ENCODE results near the gene NEURL3.

Gene NEURL3

GRCh38 chr2:96508521-96509113 is 3.5 kb upstream of the NEURL3 start:
- TF ChIP-seq FOXK2 (IDR thresholded peaks at IDR 0.05) (no peak), ELF4 (IDR thresholded peaks at IDR 0.05) (no peak), PKNOX1 (IDR thresholded peaks at IDR 0.05) (no peak), LEF1 (IDR thresholded peaks at IDR 0.05; ENCODE audit: borderline replicate concordance) (no peak), ARNT (IDR thresholded peaks at IDR 0.05) (no peak), NFRKB (IDR thresholded peaks at IDR 0.05) (no peak), FOXA1 (IDR thresholded peaks at IDR 0.05) (no peak), L3MBTL2 (conservative IDR thresholded peaks at IDR 0.05) (no peak), ZNF384 (IDR thresholded peaks at IDR 0.05) (no peak), SP1 (IDR thresholded peaks at IDR 0.05) (no peak), SUZ12 (IDR thresholded peaks at IDR 0.05) (no peak), FOXM1 (IDR thresholded peaks at IDR 0.05; ENCODE audit: borderline replicate concordance) (no peak), HDGF (IDR thresholded peaks at IDR 0.05; ENCODE audit: borderline replicate concordance) (no peak)
- ChIA-PET CTCF (interaction anchor here (0.6 to 6.4 kb wide), 14 partner anchors 13 to 916 kb away, joined by 3 to 68 read pairs (median 4); no protein-coding TSS in a partner anchor), POLR2A (interaction anchor here (1.5 kb wide), 1 partner anchor 101 kb away, joined by 3 read pairs; no protein-coding TSS in a partner anchor)
- DNase-seq (ENCODE audit: extremely low spot score): no peak

- peak; percentile 74 for DNase-seq (ENCODE audit: extremely low spot score)
- POLR2A ChIA-PET: interaction anchor here (1.5 kb wide), 1 partner anchor 101 kb away, joined by 3 read pairs; no protein-coding TSS in a partner anchor
Observed at GRCh38 chr2:96507957-96508520, 2.9 kb upstream of the NEURL3 start.

DNA sequence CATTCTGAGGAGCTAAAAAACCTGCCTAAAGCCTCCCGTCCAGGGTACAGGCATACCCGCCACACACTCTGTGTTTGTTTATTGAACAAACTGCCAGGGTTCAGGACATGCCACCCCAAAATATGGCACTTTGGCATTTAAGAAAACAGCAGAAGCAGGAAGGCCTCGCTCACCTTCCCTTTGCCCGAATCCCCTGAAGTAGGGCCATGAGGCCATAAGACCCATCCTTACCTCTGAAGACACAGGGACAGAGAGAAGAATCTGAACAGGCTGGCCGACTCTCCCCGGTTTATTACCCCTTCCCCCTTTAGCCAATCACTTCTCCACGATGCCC is 1.7 kb upstream of the NEURL3 start:
- POLR2A ChIA-PET: interaction anchor here (1.2 kb wide), 1 partner anchor 299 kb away, joined by 3 read pairs; no protein-coding TSS in a partner anchor
- CTCF ChIA-PET: interaction anchor here (6.4 kb wide), 1 partner anchor 100 kb away, joined by 68 read pairs; no protein-coding TSS in a partner anchor
- TF ChIP-seq NFRKB (IDR thresholded peaks at IDR 0.05) (no peak), BHLHE40 (IDR thresholded peaks at IDR 0.05; ENCODE audit: borderline replicate concordance) (no peak), L3MBTL2 (conservative IDR thresholded peaks at IDR 0.05) (no peak), ELF4 (IDR thresholded peaks at IDR 0.05) (no peak), CTBP1 (IDR thresholded peaks at IDR 0.05; ENCODE audit: borderline replicate concordance) (no peak), SUZ12 (IDR thresholded peaks at IDR 0.05) (no peak), TARDBP (IDR thresholded peaks at IDR 0.05) (no peak), ZNF384 (IDR thresholded peaks at IDR 0.05) (no peak)
- no peak for DNase-seq (ENCODE audit: extremely low spot score)

More at GRCh38 chr2:96507957-96508520, 2.9 kb upstream of the NEURL3 start:
- no peak for TF ChIP-seq ARNT (IDR thresholded peaks at IDR 0.05)
- no peak for TF ChIP-seq FOXM1 (IDR thresholded peaks at IDR 0.05; ENCODE audit: borderline replicate concordance)
- TF ChIP-seq TARDBP (IDR thresholded peaks at IDR 0.05): no peak
- TF ChIP-seq SUZ12 (IDR thresholded peaks at IDR 0.05): no peak
- no peak for TF ChIP-seq PKNOX1 (IDR thresholded peaks at IDR 0.05)
- TF ChIP-seq CTBP1 (IDR thresholded peaks at IDR 0.05; ENCODE audit: borderline replicate concordance): no peak
- no peak for TF ChIP-seq FOXA1 (IDR thresholded peaks at IDR 0.05)
- no peak for TF ChIP-seq L3MBTL2 (conservative IDR thresholded peaks at IDR 0.05)
- no peak for TF ChIP-seq NFRKB (IDR thresholded peaks at IDR 0.05)
- no peak for TF ChIP-seq ZNF384 (IDR thresholded peaks at IDR 0.05)
- no peak for TF ChIP-seq SP1 (IDR thresholded peaks at IDR 0.05)
- TF ChIP-seq HDGF (IDR thresholded peaks at IDR 0.05; ENCODE audit: borderline replicate concordance): no peak
- no peak for TF ChIP-seq ELF4 (IDR thresholded peaks at IDR 0.05)
- no peak for TF ChIP-seq FOXK2 (IDR thresholded peaks at IDR 0.05)
- CTCF ChIA-PET: interaction anchor here (1.6 to 6.4 kb wide), 3 partner anchors 14 to 101 kb away, joined by 5 to 68 read pairs (median 6); no protein-coding TSS in a partner anchor

- TF ChIP-seq LEF1 (IDR thresholded peaks at IDR 0.05; ENCODE audit: borderline replicate concordance) (no peak), ZNF384 (IDR thresholded peaks at IDR 0.05) (no peak), TARDBP (IDR thresholded peaks at IDR 0.05) (no peak), ARNT (IDR thresholded peaks at IDR 0.05) (no peak), FOXM1 (IDR thresholded peaks at IDR 0.05; ENCODE audit: borderline replicate concordance) (no peak), SP1 (IDR thresholded peaks at IDR 0.05) (no peak), SUZ12 (IDR thresholded peaks at IDR 0.05) (no peak), BHLHE40 (IDR thresholded peaks at IDR 0.05; ENCODE audit: borderline replicate concordance) (no peak), PKNOX1 (IDR thresholded peaks at IDR 0.05) (no peak), ELF4 (IDR thresholded peaks at IDR 0.05) (no peak), CTBP1 (IDR thresholded peaks at IDR 0.05; ENCODE audit: borderline replicate concordance) (no peak), HDGF (IDR thresholded peaks at IDR 0.05; ENCODE audit: borderline replicate concordance) (no peak), FOXK2 (IDR thresholded peaks at IDR 0.05) (no peak), FOXA1 (IDR thresholded peaks at IDR 0.05) (no peak), NFRKB (IDR thresholded peaks at IDR 0.05) (no peak), L3MBTL2 (conservative IDR thresholded peaks at IDR 0.05) (no peak)
- CTCF ChIA-PET: interaction anchor here (0.5 to 3.0 kb wide), 2 partner anchors 92 to 98 kb away, joined by 3 to 19 read pairs; no protein-coding TSS in a partner anchor
Observed at GRCh38 chr2:96506016-96506906, 1.1 kb upstream of the NEURL3 start.

More at GRCh38 chr2:96506016-96506906, 1.1 kb upstream of the NEURL3 start:
- POLR2A ChIA-PET: interaction anchor here (1.0 to 1.2 kb wide), 2 partner anchors 99 to 298 kb away, joined by 3 to 4 read pairs; no protein-coding TSS in a partner anchor
- no peak for DNase-seq (ENCODE audit: extremely low spot score)
